GM23248 (cell line): ENCODE results near the gene GALK2. TPM values are rescaled to one million over a fixed set of nuclear protein-coding genes. Genes with fewer than 3 reads are reported as not detected.

Experiments used
- DNase-seq: peaks from one replicate; pipeline ENCODE4 v3.0.0-alpha.2; 2015
- H2AFZ ChIP-seq: fragments of 200-600 bp; sonication (generic); 2 replicates; pipeline ENCODE4 v1.6.1; 2016; ENCODE audit warnings: antibody characterized with exemption
- H3F3A ChIP-seq: fragments of 200-600 bp; sonication (generic); 2 replicates; pipeline ENCODE4 v1.6.1; 2016; ENCODE audit warnings: mild to moderate bottlenecking, antibody characterized with exemption, mixed run types; ENCODE audit not compliant: insufficient read depth
- H3K27ac ChIP-seq: fragments of 200-600 bp; sonication (generic); 2 replicates; pipeline ENCODE4 v1.5.1; 2016; ENCODE audit warnings: mild to moderate bottlenecking
- H3K27me3 ChIP-seq: fragments of 200-600 bp; sonication (generic); replicated peaks from 2 replicates; pipeline ENCODE4 v1.6.1; 2016; ENCODE audit warnings: mild to moderate bottlenecking; ENCODE audit not compliant: insufficient read depth
- H3K36me3 ChIP-seq: fragments of 200-600 bp; sonication (generic); 2 replicates; pipeline ENCODE4 v1.6.1; 2016; ENCODE audit warnings: low read depth, mild to moderate bottlenecking
- H3K4me1 ChIP-seq: fragments of 200-600 bp; sonication (generic); 2 replicates; pipeline ENCODE4 v1.6.1; 2016; ENCODE audit warnings: mild to moderate bottlenecking; ENCODE audit not compliant: insufficient read depth
- H3K4me2 ChIP-seq: fragments of 200-600 bp; sonication (generic); one replicate; pipeline ENCODE4 v1.6.1; 2016; ENCODE audit warnings: mild to moderate bottlenecking; ENCODE audit not compliant: unreplicated experiment
- H3K4me3 ChIP-seq: fragments of 200-600 bp; sonication (generic); 2 replicates; pipeline ENCODE4 v1.5.1; 2016; ENCODE audit warnings: mild to moderate bottlenecking
- H3K79me2 ChIP-seq: fragments of 200-600 bp; sonication (generic); 2 replicates; pipeline ENCODE4 v1.6.1; 2016; ENCODE audit warnings: mild to moderate bottlenecking; ENCODE audit not compliant: insufficient read depth
- H3K9ac ChIP-seq: fragments of 200-600 bp; sonication (generic); 2 replicates; pipeline ENCODE4 v1.6.1; 2016; ENCODE audit warnings: mild to moderate bottlenecking
- H3K9me2 ChIP-seq: fragments of 200-600 bp; sonication (generic); 2 replicates; pipeline ENCODE4 v1.6.1; 2016; ENCODE audit warnings: mixed run types, mild to moderate bottlenecking, moderate library complexity; ENCODE audit not compliant: insufficient read depth
- H3K9me3 ChIP-seq: fragments of 200-600 bp; sonication (generic); one replicate; pipeline ENCODE4 v1.6.1; 2017; ENCODE audit warnings: low read depth
- H4K20me1 ChIP-seq: fragments of 200-600 bp; sonication (generic); 2 replicates; pipeline ENCODE4 v1.6.0; 2016; ENCODE audit not compliant: insufficient read depth
- EZH2 ChIP-seq: fragments of 200-600 bp; sonication (generic); IDR thresholded peaks from 2 replicates; pipeline ENCODE4 v1.6.1; 2018; ENCODE audit warnings: antibody characterized with exemption, mild to moderate bottlenecking; ENCODE audit not compliant: insufficient read depth, poor library complexity, severe bottlenecking
- EZH2phosphoT487 ChIP-seq: fragments of 200-600 bp; sonication (generic); IDR thresholded peaks from 2 replicates; pipeline ENCODE4 v1.6.1; 2018; ENCODE audit warnings: antibody characterized with exemption, moderate library complexity, mild to moderate bottlenecking, low read depth; ENCODE audit not compliant: insufficient read depth
- WGBS, 2 experiments: methylation state at CpG; one replicate each; pipeline ENCODE4 v1.1.6; 2015 to 2017; ENCODE audit warnings: low lambda C conversion rate in 2 of 2, low coverage in 1 of 2; ENCODE audit errors: missing lambda C conversion rate in 2 of 2; 5-methylcytosine and 5-hydroxymethylcytosine counted together
- in situ Hi-C: fragments of 300-500 bp; cut with MboI; formaldehyde crosslinking; loops from 2 replicates; pipeline ENCODE4 v1.15.0; 2020
- polyA plus RNA-seq: library from polyadenylated mRNA; unstranded; fragments of >200 nt; fragmentation: Nextera tagmentation; extraction: Ambion mirVana; gene quantifications from 2 replicates; pipeline ENCODE4 v1.2.1, GENCODE V29; 2016
- total RNA-seq: library from RNA; depleted of rRNA; stranded (reverse); fragments of >200 nt; shearing (Covaris generic); gene quantifications from 2 replicates; pipeline ENCODE4 v1.2.3, GENCODE V29; 2014

The GALK2 gene
- total and polyA plus RNA-seq, 2 experiments from 2014 or later = 19.7 to 31.8 TPM

GRCh38 chr15:49297584-49297983 lies 127.5 kb downstream of the GALK2 start:
- H3K4me2 ChIP-seq = no peak overlapping the region
- no peak overlapping the region for H3K27ac ChIP-seq
- H3F3A ChIP-seq = 0 out of 2 replicates have a peak, but pooled peaks cover 6% of the 10 kb centered on the region
- no peak overlapping the region for H3K9ac ChIP-seq
- H4K20me1 ChIP-seq = 0 out of 2 replicates have a peak, but pooled peaks cover 3% of the 10 kb centered on the region
- WGBS, 2 experiments = 96 to 97% methylated on average over 1 of the region's 1 CpG
- peaks cover 59% of the 10 kb centered on the region for H3K79me2 ChIP-seq
- DNase-seq = no peak
- no peaks in the 10 kb centered on the region; the same call in 1 of the 2 replicates for H3K36me3 ChIP-seq
- no peaks in the 10 kb centered on the region for H3K9me3 ChIP-seq
- in situ Hi-C loops = no loop called here
- peaks cover 9% of the 10 kb centered on the region for H3K4me1 ChIP-seq
- TF ChIP-seq EZH2phosphoT487 (no peak), EZH2 (no peak)
- no peak overlapping the region for H2AFZ ChIP-seq
- no peak overlapping the region for H3K4me3 ChIP-seq
- no peaks in the 10 kb centered on the region for H3K9me2 ChIP-seq
- no peaks in the 10 kb centered on the region for H3K27me3 ChIP-seq

GRCh38 chr15:49300856-49301255 lies 130.8 kb downstream of the GALK2 start:
- H4K20me1 ChIP-seq = 0 out of 2 replicates have a peak, but pooled peaks cover 4% of the 10 kb centered on the region
- H3K4me3 ChIP-seq = no peak overlapping the region
- no peaks in the 10 kb centered on the region for H3K9me2 ChIP-seq
- no peaks in the 10 kb centered on the region for H3K27me3 ChIP-seq
- DNase-seq = no peak
- H3K4me2 ChIP-seq = no peak overlapping the region
- TF ChIP-seq EZH2phosphoT487 (no peak), EZH2 (no peak)
- H3K36me3 ChIP-seq = peaks cover 14% of the 10 kb centered on the region; the same call in 1 of the 2 replicates
- H3K79me2 ChIP-seq = peaks cover 64% of the 10 kb centered on the region
- H2AFZ ChIP-seq = no peak overlapping the region
- no peak overlapping the region for H3K27ac ChIP-seq
- H3F3A ChIP-seq = 0 out of 2 replicates have a peak, but pooled peaks cover 6% of the 10 kb centered on the region
- 96% methylated on average over 3 of the region's 3 CpGs for WGBS, 2 experiments
- H3K4me1 ChIP-seq = peaks cover 9% of the 10 kb centered on the region
- H3K9ac ChIP-seq = no peak overlapping the region
- no peaks in the 10 kb centered on the region for H3K9me3 ChIP-seq
- in situ Hi-C loops = no loop called here

DNA sequence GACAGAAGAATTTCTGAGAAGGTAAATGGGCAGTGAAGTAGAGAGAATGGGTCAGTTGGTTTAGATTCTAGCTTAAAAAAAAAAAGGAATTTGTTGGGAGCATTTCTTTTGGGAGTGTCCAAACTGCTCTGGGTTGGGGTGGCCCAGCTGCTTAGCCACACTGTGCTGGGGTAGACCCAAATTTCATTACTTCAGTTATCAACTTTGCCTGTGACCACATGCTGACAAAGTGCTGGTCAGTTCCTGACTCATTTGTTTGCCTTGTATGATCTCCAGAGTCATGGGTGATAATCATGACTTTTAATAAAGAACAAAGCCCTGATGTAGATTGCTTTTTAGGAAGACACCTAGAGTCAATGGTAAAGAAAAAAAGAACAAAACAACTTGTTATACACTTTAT lies 131.5 kb downstream of the GALK2 start:
- peak; percentile 50 for DNase-seq
- H2AFZ ChIP-seq = no peak overlapping the region
- no peaks in the 10 kb centered on the region for H3K9me2 ChIP-seq
- H3K4me1 ChIP-seq = peaks cover 9% of the 10 kb centered on the region
- in situ Hi-C loops = no loop called here
- no peak overlapping the region for H3K4me3 ChIP-seq
- H3K36me3 ChIP-seq = peaks cover 18% of the 10 kb centered on the region; the same call in 1 of the 2 replicates
- no peak overlapping the region for H3K27ac ChIP-seq
- no peak overlapping the region for H3K4me2 ChIP-seq
- no peaks in the 10 kb centered on the region for H3K27me3 ChIP-seq
- peaks cover 64% of the 10 kb centered on the region for H3K79me2 ChIP-seq
- no peak for TF ChIP-seq EZH2
- no peak for TF ChIP-seq EZH2phosphoT487
- H4K20me1 ChIP-seq = 0 out of 2 replicates have a peak, but pooled peaks cover 4% of the 10 kb centered on the region
- no peaks in the 10 kb centered on the region for H3K9me3 ChIP-seq
- 0 out of 2 replicates have a peak, but pooled peaks cover 6% of the 10 kb centered on the region for H3F3A ChIP-seq
- no peak overlapping the region for H3K9ac ChIP-seq

GRCh38 chr15:49303003-49303402 lies 133.0 kb downstream of the GALK2 start:
- peaks cover 21% of the 10 kb centered on the region; the same call in 1 of the 2 replicates for H3K36me3 ChIP-seq
- H3K9me2 ChIP-seq = no peaks in the 10 kb centered on the region
- 0 out of 2 replicates have a peak, but pooled peaks cover under 1% of the 10 kb centered on the region for H3F3A ChIP-seq
- no peak for DNase-seq
- peaks cover 9% of the 10 kb centered on the region for H3K4me1 ChIP-seq
- H3K4me3 ChIP-seq = no peak overlapping the region
- H3K27ac ChIP-seq = no peak overlapping the region
- H3K27me3 ChIP-seq = no peaks in the 10 kb centered on the region
- 0 out of 2 replicates have a peak, but pooled peaks cover 4% of the 10 kb centered on the region for H4K20me1 ChIP-seq
- no peak overlapping the region for H3K9ac ChIP-seq
- no peak overlapping the region for H2AFZ ChIP-seq
- H3K9me3 ChIP-seq = no peaks in the 10 kb centered on the region
- no peak for TF ChIP-seq EZH2phosphoT487
- no peak for TF ChIP-seq EZH2
- peaks cover 55% of the 10 kb centered on the region for H3K79me2 ChIP-seq
- no peak overlapping the region for H3K4me2 ChIP-seq
- WGBS, 2 experiments = 96 to 97% methylated on average over 3 of the region's 3 CpGs
- in situ Hi-C loops = no loop called here
